ENCODE data around the gene TMIGD1. TPM values are rescaled to one million over a fixed set of nuclear protein-coding genes. Genes with fewer than 3 reads are reported as not detected.
"Not testable (repeated sequence)": the region's sequence is repeated elsewhere in the genome, so short reads cannot be mapped to it uniquely, and the experiment has no call there.

Gene TMIGD1
- total RNA-seq, 2 experiments from 2014 or later, result not detected

DNA sequence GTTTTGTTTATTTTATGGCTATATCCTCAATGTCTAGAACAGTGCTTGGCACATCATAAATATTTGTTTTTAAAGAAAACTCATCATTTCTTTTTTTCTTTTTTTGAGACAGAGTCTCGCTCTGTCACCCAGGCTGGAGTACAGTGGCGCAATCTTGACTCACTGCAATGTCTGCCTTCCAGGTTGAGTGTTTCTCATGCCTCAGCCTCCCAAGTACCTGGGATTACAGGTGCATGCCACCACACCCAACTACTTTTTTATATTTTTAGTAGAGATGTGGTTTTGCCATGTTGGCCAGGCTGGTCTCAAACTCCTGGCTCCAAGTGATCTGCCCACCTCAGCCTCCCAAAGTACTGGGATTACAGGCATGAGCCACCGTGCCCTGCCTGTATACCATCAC is 9.4 kb upstream of the TMIGD1 start:
- H3K27me3 Mint-ChIP-seq (ENCODE audit: low read depth); H3K36me3 Mint-ChIP-seq (ENCODE audit: low read depth); DNase-seq; H3K9me3 Mint-ChIP-seq; H3K27ac Mint-ChIP-seq; intact Hi-C loops (cut with micrococcal nuclease); H3K4me3 Mint-ChIP-seq: not testable (repeated sequence)
- CTCF ChIA-PET, result interaction anchor here (1.0 kb wide), 1 partner anchor 51 kb away, joined by 3 read pairs; the partner anchor contains the start of gene BLMH
- H3K4me1 Mint-ChIP-seq (ENCODE audit: low read depth), result peaks cover 21% of the 10 kb centered on the region

GRCh38 chr17:30341703-30342249 is 7.9 kb upstream of the TMIGD1 start:
- H3K36me3 Mint-ChIP-seq (ENCODE audit: low read depth), result no peaks in the 10 kb centered on the region
- CTCF ChIA-PET, result interaction anchor here (0.6 to 9.6 kb wide), 13 partner anchors 13 to 489 kb away, joined by 3 to 182 read pairs (median 6); no protein-coding TSS in a partner anchor
- no peak overlapping the region for H3K27ac Mint-ChIP-seq
- H3K9me3 Mint-ChIP-seq, result no peaks in the 10 kb centered on the region
- peaks cover 21% of the 10 kb centered on the region for H3K4me1 Mint-ChIP-seq (ENCODE audit: low read depth)
- intact Hi-C loops (cut with micrococcal nuclease), result loop anchor here (2.0 kb wide), 3 partner anchors 21 to 377 kb away; no protein-coding TSS in a partner anchor
- DNase-seq, result no peak
- H3K27me3 Mint-ChIP-seq (ENCODE audit: low read depth), result no peaks in the 10 kb centered on the region
- no peak overlapping the region for H3K4me3 Mint-ChIP-seq

GRCh38 chr17:30340801-30341356 is 7.0 kb upstream of the TMIGD1 start:
- CTCF ChIA-PET, result interaction anchor here (0.6 to 9.6 kb wide), 24 partner anchors 14 to 374 kb away, joined by 3 to 182 read pairs (median 4); partner anchors contain the start of gene GOSR1
- H3K27me3 Mint-ChIP-seq (ENCODE audit: low read depth), result no peaks in the 10 kb centered on the region
- no peak for DNase-seq
- intact Hi-C loops (cut with micrococcal nuclease), result loop anchor here (1.0 to 2.0 kb wide), 6 partner anchors 22 to 485 kb away; partner anchors contain the start of genes CPD and GOSR1
- no peak overlapping the region for H3K27ac Mint-ChIP-seq
- H3K4me1 Mint-ChIP-seq (ENCODE audit: low read depth), result peaks cover 18% of the 10 kb centered on the region
- no peak overlapping the region for H3K4me3 Mint-ChIP-seq
- no peaks in the 10 kb centered on the region for H3K9me3 Mint-ChIP-seq
- H3K36me3 Mint-ChIP-seq (ENCODE audit: low read depth), result no peaks in the 10 kb centered on the region

- CTCF ChIA-PET, result interaction anchor here (0.7 to 9.6 kb wide), 11 partner anchors 13 to 233 kb away, joined by 3 to 182 read pairs (median 8); partner anchors contain the start of gene GOSR1
- Mint-ChIP-seq H3K4me1 (ENCODE audit: low read depth) (peaks cover 17% of the 10 kb centered on the region), H3K27ac (no peak overlapping the region), H3K4me3 (no peak overlapping the region), H3K9me3 (no peaks in the 10 kb centered on the region), H3K27me3 (ENCODE audit: low read depth) (no peaks in the 10 kb centered on the region), H3K36me3 (ENCODE audit: low read depth) (no peaks in the 10 kb centered on the region)
- intact Hi-C loops (cut with micrococcal nuclease), result loop anchor here (5.0 kb wide), 1 partner anchor 102 kb away; the partner anchor contains the start of gene SLC6A4
- DNase-seq, result no peak
Observed at GRCh38 chr17:30339086-30339485, 5.2 kb upstream of the TMIGD1 start.

- H3K27ac Mint-ChIP-seq, result no peak overlapping the region
- peaks cover 29% of the 10 kb centered on the region for H3K4me1 Mint-ChIP-seq (ENCODE audit: low read depth)
- no peaks in the 10 kb centered on the region for H3K27me3 Mint-ChIP-seq (ENCODE audit: low read depth)
- no peaks in the 10 kb centered on the region for H3K36me3 Mint-ChIP-seq (ENCODE audit: low read depth)
- H3K9me3 Mint-ChIP-seq, result no peaks in the 10 kb centered on the region
- intact Hi-C loops (cut with micrococcal nuclease), result loop anchor here (5.0 kb wide), 1 partner anchor 100 kb away; the partner anchor contains the start of gene SLC6A4
- CTCF ChIA-PET, result interaction anchor here (0.7 to 9.6 kb wide), 26 partner anchors 8 to 646 kb away, joined by 3 to 182 read pairs (median 6); partner anchors contain the start of genes BLMH and GOSR1
- no peak overlapping the region for H3K4me3 Mint-ChIP-seq
- no peak for DNase-seq
Observed at GRCh38 chr17:30337393-30337999, 3.6 kb upstream of the TMIGD1 start.

DNA sequence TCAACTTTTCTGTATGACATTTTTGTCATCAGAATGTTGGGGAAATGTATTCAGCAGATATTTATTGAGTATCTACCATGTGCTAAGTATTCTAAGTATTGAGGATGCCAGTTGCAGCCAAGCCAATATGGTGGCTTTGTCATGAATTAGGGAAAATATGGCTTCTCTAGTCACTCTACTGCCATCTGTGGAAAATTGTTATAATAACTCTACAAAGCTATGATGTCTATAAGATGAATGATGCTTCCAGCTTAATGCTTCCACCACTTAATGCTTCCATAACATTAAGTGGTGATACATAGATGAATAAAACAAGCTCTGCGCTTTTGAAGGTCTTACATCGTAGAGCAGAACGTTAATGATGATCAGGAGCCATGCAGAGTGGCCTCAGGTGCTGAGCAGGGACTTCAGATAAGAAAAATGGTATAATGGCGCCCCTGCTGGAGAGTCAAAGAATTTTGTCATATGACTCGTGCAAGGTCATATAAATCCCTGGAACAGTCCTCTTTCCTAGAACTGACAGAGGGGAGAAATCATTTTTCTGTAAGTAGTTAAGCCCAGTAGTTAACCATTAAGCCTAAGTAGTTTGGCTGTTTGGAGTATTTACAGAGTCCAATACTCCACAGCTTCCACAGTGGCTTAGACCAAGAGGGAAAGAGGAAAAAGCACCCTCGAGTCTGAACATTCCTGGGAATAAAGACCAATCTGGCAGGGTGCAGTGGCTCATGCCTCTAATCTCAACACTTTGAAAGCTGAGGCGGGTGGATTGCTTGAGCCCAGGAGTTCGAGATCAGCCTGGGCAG is 2.7 kb upstream of the TMIGD1 start:
- intact Hi-C loops (cut with micrococcal nuclease), result loop anchor here (1.0 to 5.0 kb wide), 5 partner anchors 37 to 232 kb away; partner anchors contain the start of genes BLMH and SLC6A4
- DNase-seq, result peak; percentile 78
- no peaks in the 10 kb centered on the region for H3K27me3 Mint-ChIP-seq (ENCODE audit: low read depth)
- H3K27ac Mint-ChIP-seq, result no peak overlapping the region
- CTCF ChIA-PET, result interaction anchor here (0.6 to 9.6 kb wide), 54 partner anchors 8 to 1690 kb away, joined by 3 to 182 read pairs (median 4); partner anchors contain the start of genes BLMH and GOSR1
- H3K4me1 Mint-ChIP-seq (ENCODE audit: low read depth), result peaks cover 37% of the 10 kb centered on the region
- H3K4me3 Mint-ChIP-seq, result no peak overlapping the region
- no peaks in the 10 kb centered on the region for H3K9me3 Mint-ChIP-seq
- H3K36me3 Mint-ChIP-seq (ENCODE audit: low read depth), result no peaks in the 10 kb centered on the region

DNA sequence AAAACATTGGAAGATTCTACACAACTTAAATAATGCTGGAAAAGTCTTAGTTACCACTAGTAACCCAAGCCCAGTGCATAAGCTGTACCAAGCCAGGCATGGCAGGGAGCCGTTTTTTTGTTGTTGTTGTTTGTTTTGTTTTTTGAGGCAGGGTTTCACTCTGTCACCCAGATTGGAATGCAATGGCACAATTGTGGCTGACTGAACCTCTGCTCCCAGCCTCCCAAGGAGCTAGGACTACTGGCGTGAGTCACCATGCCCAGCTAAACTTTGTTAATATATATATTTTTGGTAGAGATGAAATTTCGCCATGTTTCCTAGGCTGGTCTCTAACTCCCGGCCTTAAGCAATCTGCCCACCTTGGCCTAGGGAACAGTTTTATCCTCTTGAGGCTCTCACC is 564 bp upstream of the TMIGD1 start:
- Mint-ChIP-seq H3K27me3 (ENCODE audit: low read depth) (no peaks in the 10 kb centered on the region), H3K36me3 (ENCODE audit: low read depth) (no peaks in the 10 kb centered on the region), H3K27ac (no peak overlapping the region), H3K9me3 (no peaks in the 10 kb centered on the region), H3K4me1 (ENCODE audit: low read depth) (peaks cover 41% of the 10 kb centered on the region), H3K4me3 (no peak overlapping the region)
- no peak for DNase-seq
- intact Hi-C loops (cut with micrococcal nuclease), result loop anchor here (5.0 kb wide), 1 partner anchor 488 kb away; the partner anchor contains the start of gene CRLF3
- CTCF ChIA-PET, result interaction anchor here (1.0 to 9.6 kb wide), 10 partner anchors 8 to 228 kb away, joined by 3 to 182 read pairs (median 6); partner anchors contain the start of gene BLMH

DNA sequence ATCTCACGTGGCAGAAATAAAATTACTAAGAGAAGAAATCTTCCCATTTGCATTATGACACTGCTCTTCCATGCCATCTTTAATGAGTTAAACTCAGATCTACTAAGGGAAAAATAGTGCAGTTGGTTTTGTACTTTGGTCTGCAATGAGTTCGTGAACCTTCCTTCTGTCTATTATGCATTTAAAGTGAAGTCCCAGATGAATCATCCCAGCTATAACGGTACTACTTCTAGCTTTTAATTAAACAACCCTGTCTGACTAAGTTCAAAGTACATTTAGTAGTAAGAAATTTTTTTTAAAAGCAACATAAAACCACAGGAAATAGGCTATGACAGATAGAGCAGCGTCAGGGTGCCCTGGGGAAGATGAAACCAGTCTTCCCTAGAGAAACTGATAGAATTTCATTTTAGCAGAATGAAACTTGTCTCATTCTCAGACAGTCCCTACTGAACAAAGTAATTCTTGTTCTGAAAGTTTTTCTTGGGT is 1.8 kb downstream of the TMIGD1 start:
- CTCF ChIA-PET, result interaction anchor here (0.5 to 1.3 kb wide), 4 partner anchors 31 to 564 kb away, joined by 3 read pairs; no protein-coding TSS in a partner anchor
- no peaks in the 10 kb centered on the region for H3K27me3 Mint-ChIP-seq (ENCODE audit: low read depth)
- DNase-seq, result peak; percentile 77
- no peak overlapping the region for H3K4me3 Mint-ChIP-seq
- H3K36me3 Mint-ChIP-seq (ENCODE audit: low read depth), result no peaks in the 10 kb centered on the region
- H3K9me3 Mint-ChIP-seq, result no peaks in the 10 kb centered on the region
- peaks cover 43% of the 10 kb centered on the region for H3K4me1 Mint-ChIP-seq (ENCODE audit: low read depth)
- intact Hi-C loops (cut with micrococcal nuclease), result loop anchor here (1.0 to 5.0 kb wide), 9 partner anchors 8 to 626 kb away; partner anchors contain the start of genes BLMH and CRLF3
- H3K27ac Mint-ChIP-seq, result peak overlapping the region; percentile 64

GRCh38 chr17:30326809-30327208 is 7.0 kb downstream of the TMIGD1 start:
- intact Hi-C loops (cut with micrococcal nuclease), result no loop called here
- no peak for DNase-seq
- no peaks in the 10 kb centered on the region for H3K27me3 Mint-ChIP-seq (ENCODE audit: low read depth)
- H3K9me3 Mint-ChIP-seq, result no peaks in the 10 kb centered on the region
- CTCF ChIA-PET, result interaction anchor here (1.0 to 3.2 kb wide), 4 partner anchors 8 to 14 kb away, joined by 3 to 28 read pairs (median 6); no protein-coding TSS in a partner anchor
- no peak overlapping the region for H3K27ac Mint-ChIP-seq
- H3K4me3 Mint-ChIP-seq, result no peak overlapping the region
- H3K4me1 Mint-ChIP-seq (ENCODE audit: low read depth), result peaks cover 47% of the 10 kb centered on the region
- H3K36me3 Mint-ChIP-seq (ENCODE audit: low read depth), result no peaks in the 10 kb centered on the region

- no peaks in the 10 kb centered on the region for H3K27me3 Mint-ChIP-seq (ENCODE audit: low read depth)
- intact Hi-C loops (cut with micrococcal nuclease), result loop anchor here (1.0 to 2.0 kb wide), 5 partner anchors 8 to 208 kb away; partner anchors contain the start of gene NSRP1
- no peaks in the 10 kb centered on the region for H3K9me3 Mint-ChIP-seq
- CTCF ChIA-PET, result no interaction called here
- DNase-seq, result no peak
- H3K4me1 Mint-ChIP-seq (ENCODE audit: low read depth), result peaks cover 28% of the 10 kb centered on the region
- H3K4me3 Mint-ChIP-seq, result no peak overlapping the region
- no peak overlapping the region for H3K27ac Mint-ChIP-seq
- H3K36me3 Mint-ChIP-seq (ENCODE audit: low read depth), result no peaks in the 10 kb centered on the region
Observed at GRCh38 chr17:30324723-30325122, 9.1 kb downstream of the TMIGD1 start.

DNA sequence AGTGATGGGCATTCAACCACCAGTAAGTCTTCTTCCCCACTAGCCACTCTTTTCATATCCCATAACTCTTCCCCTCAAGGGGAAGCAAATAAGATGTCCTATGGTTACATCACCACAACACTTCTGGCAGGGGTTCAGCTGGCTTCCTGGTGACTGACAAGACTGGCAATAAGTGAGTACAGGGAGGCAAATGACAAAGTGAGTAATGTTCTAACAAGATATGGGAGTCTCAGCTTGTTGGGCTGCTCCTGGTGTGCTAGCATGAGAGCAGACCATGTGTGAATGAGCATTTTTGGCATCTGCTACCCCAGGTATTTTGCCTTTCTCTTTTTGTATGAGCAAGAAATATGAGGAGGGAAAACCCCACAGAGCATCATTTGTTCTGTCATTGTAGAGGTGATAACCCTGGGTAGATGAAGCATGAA is 9.9 kb downstream of the TMIGD1 start:
- Mint-ChIP-seq H3K9me3 (no peaks in the 10 kb centered on the region), H3K36me3 (ENCODE audit: low read depth) (no peaks in the 10 kb centered on the region), H3K4me1 (ENCODE audit: low read depth) (peaks cover 25% of the 10 kb centered on the region), H3K27ac (peak overlapping the region; percentile 74), H3K4me3 (no peak overlapping the region), H3K27me3 (ENCODE audit: low read depth) (no peaks in the 10 kb centered on the region)
- peak; percentile 84 for DNase-seq
- intact Hi-C loops (cut with micrococcal nuclease), result loop anchor here (1.0 to 2.0 kb wide), 5 partner anchors 8 to 207 kb away; partner anchors contain the start of gene NSRP1
- CTCF ChIA-PET, result interaction anchor here (0.7 to 3.2 kb wide), 6 partner anchors 10 to 219 kb away, joined by 3 to 17 read pairs (median 10); partner anchors contain the start of gene TMIGD1

Measured in activated naive CD4-positive, alpha-beta T cell treated with anti-CD3 and anti-CD28 coated beads for 36 hours (primary cell).